DND-41 (cell line): ENCODE measurements around the gene ARF1.

Experiments
- CTCF ChIP-seq: IDR thresholded peaks from 2 replicates; pipeline ENCODE4 v1.5.1; 2012; ENCODE audit warnings: borderline replicate concordance, low read length, moderate library complexity, mild to moderate bottlenecking; ENCODE audit not compliant: poor library complexity, severe bottlenecking; ENCODE audit errors: extremely low read depth
- EZH2 ChIP-seq: IDR thresholded peaks from 3 replicates; pipeline ENCODE4 v1.6.1; 2012; ENCODE audit warnings: borderline replicate concordance, low read depth, mild to moderate bottlenecking, moderate library complexity, low read length, inconsistent platforms; ENCODE audit not compliant: severe bottlenecking

- TF ChIP-seq CTCF: no peak
- TF ChIP-seq EZH2: no peak
Measured at GRCh38 chr1:228098323-228098931, 15.9 kb downstream of the ARF1 start.
